NCI-H2227 (cell line): ENCODE measurements around the gene DTNB.

Experiments
- DNase-seq: peaks from one replicate; lab custom pipeline; 2025; ENCODE audit not compliant: unreplicated experiment; lab: John Stamatoyannopoulos, UW

The DTNB gene

GRCh38 chr2:25375371-25375988 lies 297.9 kb downstream of the DTNB start:
- DNase-seq, result no peak

- no peak for DNase-seq
Measured at GRCh38 chr2:25374827-25375226, 298.6 kb downstream of the DTNB start.

DNA sequence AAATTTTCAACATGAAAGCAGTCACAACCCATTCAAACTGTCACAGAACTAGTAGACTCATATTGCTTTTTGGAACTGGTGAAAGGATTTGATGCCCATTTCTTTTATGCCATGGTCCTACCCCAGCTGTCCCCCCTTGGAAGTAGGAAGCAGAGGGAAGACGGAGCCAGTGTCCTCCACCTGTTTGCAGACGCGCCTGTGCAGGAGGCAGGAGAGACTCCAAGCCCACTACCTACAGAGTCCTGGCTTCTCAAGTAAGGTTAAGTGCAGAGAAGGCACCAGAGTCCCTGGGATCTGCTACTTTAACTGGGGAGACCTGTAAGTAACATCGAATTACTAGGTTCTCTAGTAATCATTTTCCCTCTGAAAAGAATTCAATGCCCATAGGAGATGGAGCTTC lies 299.0 kb downstream of the DTNB start:
- no peak for DNase-seq

- no peak for DNase-seq
Measured at GRCh38 chr2:25373269-25373981, 300.0 kb downstream of the DTNB start.

- no peak for DNase-seq
Measured at GRCh38 chr2:25372405-25373268, 300.7 kb downstream of the DTNB start.

DNA sequence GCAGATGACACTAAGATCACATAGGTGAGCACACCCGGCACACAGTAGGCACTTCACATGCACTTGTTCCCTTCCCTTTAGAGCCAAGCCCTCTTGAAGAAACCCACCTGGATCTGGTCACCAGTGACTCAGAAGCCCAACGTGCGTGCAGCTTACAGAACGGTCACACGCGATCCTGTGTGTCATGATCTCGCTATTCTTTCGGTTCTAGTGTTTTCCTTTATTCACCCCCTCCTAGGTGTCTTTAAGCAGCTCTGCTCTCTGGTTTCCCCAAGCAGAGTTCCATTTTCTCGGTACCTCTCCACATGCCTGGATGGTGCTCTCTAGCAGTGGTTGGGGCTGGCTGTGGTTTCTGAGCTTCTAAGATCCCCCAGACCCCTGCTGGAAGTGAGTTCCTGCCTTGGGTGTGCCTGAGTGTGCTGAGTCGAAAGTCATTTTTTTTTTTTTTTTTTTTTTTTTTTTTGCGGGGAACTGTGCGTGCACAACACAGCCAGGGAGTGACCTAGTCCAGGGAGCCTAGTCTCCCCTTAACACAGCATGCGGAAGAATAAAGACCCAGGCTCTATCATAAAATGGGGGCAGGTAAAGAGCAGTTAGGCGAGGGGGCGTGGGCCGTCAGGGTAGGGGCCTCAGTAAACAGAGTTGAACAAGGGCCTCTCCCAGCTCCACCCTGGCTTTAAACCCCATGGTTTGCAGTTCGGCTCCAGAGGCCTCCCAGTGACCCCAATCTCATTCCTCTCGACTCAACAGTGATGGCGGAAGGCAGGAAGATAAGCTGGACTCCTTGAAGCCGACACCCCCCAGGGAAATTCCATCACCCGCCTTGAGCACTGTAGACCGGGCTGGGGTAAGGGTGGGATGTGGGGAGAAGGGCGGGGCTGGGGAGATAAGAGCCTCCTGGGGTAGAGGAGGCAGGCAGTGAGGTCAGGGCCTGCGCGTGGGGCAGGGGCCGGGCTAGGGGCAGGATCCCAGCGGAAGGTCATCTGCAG lies 301.8 kb downstream of the DTNB start:
- DNase-seq, result no peak

DNA sequence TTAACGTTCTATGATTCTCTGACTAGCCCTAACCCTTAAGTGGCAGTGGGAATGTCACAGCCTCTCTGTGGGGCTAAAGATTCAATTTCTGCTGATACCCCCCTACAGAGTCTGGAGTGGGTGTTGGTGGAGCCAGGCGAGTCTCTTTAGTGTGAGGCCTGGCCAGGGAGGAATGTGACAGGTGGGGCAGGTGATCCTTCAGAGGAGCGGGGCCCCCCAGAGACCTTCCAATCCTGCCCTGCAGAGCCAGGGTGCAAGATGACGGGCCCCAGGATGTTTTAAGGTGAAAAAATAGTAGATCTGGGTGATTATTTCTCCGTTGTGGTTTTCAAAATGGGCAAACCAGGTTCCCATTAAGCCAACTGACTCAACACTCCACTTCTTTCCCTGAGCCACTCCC lies 303.5 kb downstream of the DTNB start:
- DNase-seq, result no peak

- no peak for DNase-seq
Measured at GRCh38 chr2:25369439-25369838, 303.9 kb downstream of the DTNB start.

DNA sequence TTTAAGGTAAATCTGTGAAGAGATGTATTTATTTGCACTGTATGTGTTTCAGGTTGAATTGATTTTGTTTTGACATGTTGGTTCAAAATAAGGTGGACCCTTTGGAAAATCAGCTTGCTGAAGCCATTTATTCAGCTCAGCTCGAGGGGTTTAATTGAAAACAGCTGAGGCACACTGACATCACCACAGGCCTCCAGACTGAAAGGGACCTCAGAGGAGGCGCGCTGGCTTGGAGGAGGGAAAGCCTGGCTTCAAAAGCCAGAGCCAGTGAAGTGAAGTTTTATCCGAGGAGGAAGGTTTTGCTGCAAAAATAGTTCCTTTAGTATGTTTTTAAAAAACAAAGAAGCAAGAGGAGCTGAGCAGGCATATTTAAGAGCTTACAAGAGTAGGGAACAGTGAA lies 304.7 kb downstream of the DTNB start:
- DNase-seq, result no peak

DNA sequence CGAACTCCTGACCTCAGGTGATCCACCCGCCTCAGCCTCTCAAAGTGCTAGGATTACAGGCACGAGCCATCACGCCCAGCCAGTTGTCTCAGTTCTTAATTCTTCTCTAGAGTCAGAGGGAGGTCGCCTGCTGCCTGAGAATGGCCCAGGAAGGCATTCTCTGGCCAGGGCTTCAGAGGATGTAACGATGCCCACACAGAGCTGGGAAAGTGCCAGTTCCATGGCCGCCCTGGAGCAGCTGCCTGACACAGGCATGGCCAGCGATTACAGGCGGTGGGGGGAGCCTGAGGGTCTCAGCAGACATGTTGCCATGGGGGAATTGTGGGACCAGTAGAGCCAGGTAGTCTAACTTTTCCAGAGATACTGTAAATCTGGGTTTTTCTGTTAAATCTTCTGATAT lies 306.1 kb downstream of the DTNB start:
- no peak for DNase-seq

- DNase-seq, result no peak
Measured at GRCh38 chr2:25366629-25367028, 306.7 kb downstream of the DTNB start.

DNA sequence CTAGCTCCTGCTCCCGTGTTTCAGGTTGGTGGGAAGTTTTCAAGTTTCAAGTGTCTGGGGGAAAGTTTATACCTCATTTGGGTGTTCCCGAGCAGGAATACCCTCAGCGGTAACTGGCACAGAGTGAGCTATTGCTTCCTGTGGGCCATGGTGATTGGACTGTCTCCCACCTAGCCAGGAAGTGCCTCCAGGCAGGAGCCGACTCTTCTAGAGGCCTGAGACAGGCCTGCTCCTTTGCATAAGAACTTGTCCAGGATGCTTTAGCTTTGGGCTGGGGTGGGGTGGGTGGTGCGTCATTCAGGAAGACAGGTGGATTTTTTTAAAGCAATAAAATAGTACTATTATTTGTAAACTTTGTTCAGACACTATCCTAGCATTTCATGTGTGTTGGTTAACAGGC lies 308.1 kb downstream of the DTNB start:
- DNase-seq, result no peak

- no peak for DNase-seq
Measured at GRCh38 chr2:25363733-25364132, 309.6 kb downstream of the DTNB start.

- peak; percentile 22 for DNase-seq
Measured at GRCh38 chr2:25362434-25363145, 310.8 kb downstream of the DTNB start.

GRCh38 chr2:25362049-25362433 lies 311.3 kb downstream of the DTNB start:
- DNase-seq, result peak; percentile 95

DNA sequence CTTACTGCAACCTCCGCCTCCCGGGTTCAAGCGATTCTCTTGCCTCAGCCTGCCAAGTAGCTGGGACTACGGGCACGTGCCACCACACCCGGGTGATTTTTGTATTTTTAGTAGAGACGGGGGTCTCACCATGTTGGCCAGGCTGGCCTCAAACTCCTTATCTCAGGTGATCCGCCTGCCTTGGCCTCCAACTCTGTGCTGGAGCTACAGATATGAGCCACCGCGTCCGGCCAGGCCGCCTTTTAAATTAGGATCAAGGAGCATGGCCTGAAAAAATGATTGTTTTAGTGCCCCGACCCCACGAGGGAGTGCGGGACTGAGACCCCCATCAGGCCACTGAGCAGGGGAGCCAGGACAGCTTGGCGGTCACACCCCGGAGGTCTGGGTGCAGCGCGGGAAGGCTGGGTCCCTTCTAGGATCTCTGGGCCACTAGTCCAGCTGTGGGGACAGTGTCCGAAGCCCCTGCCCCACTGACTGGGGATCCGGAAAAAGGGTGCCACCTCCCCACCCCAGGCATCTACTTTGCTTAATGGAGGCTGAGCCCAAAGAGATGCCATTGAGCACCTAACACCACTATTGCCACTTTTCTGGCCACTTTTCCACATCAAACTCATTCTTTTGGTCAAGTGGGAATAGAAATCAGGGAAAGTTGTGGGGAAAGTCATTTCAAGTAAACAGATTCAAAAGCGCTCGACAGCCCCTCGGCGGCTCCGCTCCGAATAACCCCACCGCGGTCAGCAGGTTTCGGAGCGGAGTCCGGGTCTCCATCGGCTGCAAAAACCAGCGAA lies 311.9 kb downstream of the DTNB start:
- DNase-seq, result no peak

GRCh38 chr2:25358836-25359235 lies 314.5 kb downstream of the DTNB start:
- no peak for DNase-seq

DNA sequence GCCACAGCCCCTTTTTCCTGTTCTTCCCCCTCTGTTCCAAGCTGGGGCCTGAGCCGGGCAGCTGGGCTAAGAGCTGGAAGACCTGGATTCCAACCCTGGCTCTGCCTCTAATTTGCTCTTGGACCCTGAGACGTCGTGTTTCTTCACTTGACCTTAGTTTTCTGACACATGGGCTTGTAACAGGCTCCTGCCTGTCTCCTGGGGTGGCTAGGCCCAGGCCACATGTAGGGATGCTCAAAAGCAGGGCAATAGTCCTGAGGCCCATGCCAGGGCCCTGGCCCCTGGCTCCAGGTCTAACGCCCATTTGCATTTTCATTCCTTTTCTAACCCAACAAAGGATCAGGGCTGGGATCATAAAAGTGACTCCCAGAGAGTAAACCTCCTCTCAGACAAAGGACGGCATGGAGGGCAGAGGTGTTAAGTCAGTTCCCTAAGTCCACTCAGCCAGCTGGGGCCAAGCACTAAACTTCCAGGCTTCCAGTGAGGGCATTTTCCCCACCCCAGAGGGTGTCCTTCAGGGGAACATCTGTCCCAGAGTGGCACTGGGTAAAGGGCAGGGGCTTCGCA lies 315.0 kb downstream of the DTNB start:
- DNase-seq, result no peak

GRCh38 chr2:25356088-25356487 lies 317.3 kb downstream of the DTNB start:
- DNase-seq, result no peak
